Stimulated activated CD8-positive, alpha-beta memory T cell treated with anti-CD3 and anti-CD28 coated beads, Interleukin-7, amount 100 ng/mL, for 48 hours (primary cell): ENCODE results near the gene MAP2K3.
"Not testable (repeated sequence)": the region's sequence is repeated elsewhere in the genome, so short reads cannot be mapped to it uniquely, and the experiment has no call there.

Experiments used
- DNase-seq, 2 donors: peaks; one replicate each; pipeline ENCODE4 v3.0.0-alpha.2; 2020; ENCODE audit warnings: low read depth in 1 of 2; ENCODE audit errors: extremely low read depth in 1 of 2

Gene MAP2K3

DNA sequence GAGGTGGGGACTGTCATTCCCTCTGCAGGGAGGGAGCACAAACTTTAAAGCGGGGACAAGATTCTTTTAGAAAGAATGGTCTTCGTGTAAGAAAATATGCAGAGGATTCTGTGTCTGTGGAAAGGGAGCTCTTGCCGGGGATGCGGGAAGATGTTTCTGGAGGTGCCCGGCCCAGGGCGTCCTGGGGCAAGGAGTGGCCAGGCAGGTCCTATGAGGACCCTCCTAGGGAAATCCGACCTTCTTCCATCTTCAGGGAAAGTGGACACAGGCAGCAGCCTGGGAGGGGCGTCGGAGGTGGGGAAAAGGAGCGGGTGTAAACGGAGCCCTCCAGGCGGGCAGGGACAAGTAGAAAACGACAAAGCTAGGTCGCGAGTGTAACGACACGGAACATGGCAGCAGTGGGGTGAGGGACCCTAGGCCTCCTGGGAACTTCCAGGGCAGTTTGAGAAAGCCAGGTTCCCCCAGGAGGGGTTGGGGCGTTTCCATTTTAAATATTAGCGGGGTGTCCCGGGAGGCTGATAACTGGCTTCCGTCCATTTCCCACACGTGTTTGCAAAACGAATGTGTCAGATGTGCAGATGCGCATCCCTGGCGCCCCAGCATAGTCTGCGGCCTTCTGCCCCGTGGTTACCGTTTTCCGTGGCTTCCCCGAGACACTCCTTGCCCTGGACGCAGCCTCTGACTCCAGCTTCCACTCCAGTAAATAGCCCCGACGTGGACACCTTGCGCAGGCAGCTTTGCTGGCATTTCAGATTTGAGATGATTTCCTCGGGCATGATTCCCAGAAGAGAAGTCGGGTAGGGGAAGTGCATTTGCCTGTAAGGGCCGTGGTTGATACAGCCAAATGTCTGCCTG lies 39.0 kb downstream of the MAP2K3 start:
- DNase-seq = not testable (repeated sequence)

DNA sequence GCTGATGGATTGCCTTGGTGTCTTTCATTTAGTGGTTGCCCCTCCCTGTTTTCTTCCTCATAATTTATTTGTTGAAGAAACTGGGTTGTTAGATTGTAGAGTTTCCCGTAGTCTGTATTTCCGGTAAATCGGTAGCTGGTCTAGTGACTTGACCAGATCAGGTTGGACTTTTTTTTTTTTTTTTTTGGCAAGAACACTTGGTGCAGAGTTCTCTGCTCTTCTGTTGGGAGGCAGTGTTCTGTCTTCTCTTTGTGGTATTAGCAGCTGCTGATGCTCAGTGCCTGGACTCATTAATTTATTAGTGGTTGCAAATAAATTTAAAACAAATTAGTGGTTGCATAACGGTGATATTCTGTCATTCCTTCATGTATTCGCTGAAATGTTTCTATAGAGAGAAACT lies 40.2 kb downstream of the MAP2K3 start:
- DNase-seq = not testable (repeated sequence)

DNA sequence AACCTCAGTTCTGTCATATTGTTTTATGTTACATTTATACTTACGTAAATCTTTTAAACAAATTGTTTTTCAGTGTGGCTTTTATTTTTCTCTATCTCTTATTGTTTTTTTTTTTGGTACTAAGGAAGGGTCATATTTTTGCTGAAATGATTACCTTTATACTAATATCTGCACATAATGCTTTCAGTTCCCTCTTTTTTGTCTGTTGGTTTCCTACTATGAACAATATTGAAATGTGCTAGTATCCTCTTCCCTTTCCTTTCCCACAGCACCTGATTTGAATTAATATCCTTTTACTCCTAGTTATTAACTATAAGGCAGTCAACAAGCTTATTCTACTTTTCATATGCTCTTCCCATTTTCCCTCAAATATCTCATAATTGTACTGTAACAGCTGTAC lies 43.4 kb downstream of the MAP2K3 start:
- not testable (repeated sequence) for DNase-seq

DNA sequence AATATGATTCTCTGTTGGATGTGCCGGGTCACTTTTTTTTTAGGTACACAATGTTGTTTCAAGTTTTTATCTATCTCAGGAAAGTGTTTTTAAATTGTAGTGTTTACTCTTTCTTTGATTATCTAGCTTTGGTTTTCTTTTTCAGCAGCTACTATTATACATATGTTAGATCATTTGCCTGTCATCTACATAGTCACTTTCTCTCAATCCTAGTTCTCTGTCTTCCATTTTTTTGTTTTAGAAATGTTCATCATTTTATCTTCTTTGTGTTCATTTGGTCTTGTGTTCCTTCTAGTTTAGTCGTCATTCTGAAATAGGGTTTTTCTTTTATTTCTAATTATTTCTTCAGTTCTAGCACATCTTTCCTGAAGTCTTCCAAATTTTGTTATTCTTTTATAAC lies 44.3 kb downstream of the MAP2K3 start:
- DNase-seq = not testable (repeated sequence)

DNA sequence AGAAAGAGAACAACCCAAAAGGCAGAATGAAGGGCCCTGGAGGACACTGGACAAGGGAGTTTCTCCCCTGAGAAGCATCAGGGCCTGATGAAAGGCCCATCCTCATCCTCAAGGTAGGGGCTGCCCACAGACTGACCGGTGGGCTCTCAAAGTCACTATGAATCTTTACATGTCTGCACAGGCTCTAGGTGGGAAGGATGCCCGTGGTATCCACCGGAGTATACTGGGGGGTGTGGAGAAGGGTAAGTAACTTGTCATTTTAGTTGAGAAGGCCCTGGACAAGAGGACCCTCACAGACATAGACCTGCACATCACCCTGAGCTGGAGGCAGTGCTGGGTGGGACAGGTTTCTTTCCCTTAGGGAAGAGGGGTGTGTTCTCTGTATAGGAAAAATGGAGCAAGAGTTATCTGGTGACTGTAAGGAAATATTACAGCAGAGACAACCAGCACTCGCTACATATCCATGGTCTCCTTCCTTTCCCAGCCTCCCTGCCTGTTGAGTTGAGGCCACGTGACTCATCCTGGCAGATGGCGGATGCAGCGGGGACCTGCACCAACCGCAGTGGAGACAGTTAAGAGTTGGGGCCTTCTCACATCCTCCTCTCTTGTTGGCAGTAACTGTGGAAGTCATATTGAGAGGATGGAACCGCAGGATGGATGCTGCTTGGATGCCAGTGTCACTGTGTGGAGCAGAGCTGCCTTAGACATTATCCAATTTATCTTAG lies 46.1 kb downstream of the MAP2K3 start:
- DNase-seq = no peak

DNA sequence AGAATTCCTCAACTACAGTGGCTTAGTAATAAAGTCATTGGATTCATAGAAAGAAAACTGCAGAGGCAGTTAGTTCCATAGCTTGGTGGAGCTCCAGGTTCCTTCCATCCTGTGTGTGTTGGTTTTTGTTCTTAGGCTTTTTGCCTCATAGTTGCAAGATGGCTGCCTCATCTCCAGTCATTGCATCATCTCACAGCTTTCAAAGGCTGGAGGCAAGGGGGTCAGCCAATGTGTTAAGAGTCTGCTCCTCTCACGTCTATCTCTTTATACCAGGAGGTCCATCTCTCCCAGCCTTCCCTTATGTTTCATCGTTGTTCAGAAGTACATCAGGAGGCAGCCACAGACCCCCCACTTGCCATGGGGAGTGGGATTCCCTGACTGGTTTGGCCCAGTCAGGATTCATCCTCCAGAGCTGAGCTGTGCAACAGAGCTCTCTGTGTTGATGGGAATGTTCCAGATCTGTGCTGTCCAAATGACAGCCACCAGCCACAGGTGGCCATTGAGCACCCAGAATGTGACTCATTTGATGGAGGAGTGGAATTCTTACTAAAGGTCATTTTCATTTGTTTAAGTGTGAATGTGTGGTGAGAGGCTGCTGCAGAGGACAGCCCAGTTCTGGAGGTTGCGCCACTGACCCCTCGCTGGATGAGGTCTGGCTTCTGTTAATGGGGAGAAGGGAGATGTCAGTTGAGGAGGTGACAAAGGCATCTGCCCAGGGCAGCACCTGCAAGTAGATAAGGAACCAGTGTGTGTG lies 52.2 kb downstream of the MAP2K3 start:
- DNase-seq = not testable (repeated sequence)

DNA sequence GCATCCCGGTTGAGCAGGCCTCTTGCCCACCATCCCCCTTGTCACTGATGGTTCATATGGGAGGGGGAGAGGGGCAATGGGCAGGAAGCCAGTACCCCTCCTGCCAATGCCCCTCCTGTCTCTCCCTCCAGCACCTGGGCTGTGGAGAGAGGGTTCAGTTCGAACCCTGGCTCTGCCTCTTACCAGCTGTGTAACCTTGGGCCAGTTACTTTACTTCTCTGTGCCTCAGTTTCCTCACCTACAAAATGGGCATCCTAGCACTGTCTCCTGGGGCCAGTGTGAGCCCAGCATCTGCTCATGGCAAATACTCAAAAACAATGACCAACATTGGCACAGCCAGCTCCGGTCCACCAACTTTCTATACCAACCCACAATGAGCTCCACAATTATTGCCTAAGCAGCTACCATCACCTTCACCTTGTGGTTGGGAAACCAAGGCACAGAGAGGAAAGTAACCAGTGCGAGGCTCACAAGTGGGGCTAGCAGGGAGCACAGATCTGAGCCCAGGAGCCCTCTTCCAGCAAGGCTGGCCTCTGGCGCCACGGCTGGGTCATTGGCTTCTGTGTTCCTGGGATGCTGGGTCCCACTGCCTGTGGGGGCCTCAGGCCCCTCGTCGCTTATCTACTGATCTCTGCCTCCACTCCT lies 53.6 kb downstream of the MAP2K3 start:
- not testable (repeated sequence) for DNase-seq

DNA sequence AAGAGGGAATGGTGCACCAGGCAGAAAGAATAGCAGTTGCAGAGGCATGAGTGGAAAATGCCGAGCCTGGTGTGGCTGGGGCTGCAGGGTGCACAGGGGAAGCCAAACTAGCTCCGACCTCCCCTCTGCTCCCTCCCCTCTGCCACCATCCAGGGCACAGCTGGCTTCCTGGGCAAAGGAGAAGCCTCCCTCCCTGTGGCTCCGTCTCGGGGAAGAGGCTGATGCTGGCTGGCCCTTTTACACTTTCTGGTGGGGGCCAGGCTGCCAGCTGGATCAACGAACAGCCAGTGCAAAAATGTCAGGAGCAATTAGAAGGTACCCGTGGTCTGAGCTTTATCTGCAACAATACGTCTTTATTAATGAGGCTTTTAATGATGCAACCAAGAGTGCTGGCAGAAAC lies 54.5 kb downstream of the MAP2K3 start:
- DNase-seq = no peak

DNA sequence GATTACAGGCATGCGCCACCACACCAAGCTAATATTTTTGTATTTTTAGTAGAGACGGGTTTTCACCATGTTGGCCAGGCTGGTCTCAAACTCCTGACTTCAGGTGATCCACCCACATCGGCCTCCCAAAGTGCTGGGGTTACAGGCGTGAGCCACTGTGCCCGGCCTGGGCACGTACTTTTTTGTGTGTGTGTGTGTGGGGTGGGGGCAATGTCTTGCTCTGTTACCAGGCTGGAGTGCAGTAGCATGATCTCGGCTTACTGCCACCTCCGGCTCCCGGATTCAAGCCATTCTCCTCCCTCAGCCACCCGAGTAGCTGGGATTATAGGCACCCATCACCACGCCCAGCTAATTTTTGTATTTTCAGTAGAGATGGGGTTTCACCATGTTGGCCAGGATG lies 55.1 kb downstream of the MAP2K3 start:
- DNase-seq = not testable (repeated sequence)

DNA sequence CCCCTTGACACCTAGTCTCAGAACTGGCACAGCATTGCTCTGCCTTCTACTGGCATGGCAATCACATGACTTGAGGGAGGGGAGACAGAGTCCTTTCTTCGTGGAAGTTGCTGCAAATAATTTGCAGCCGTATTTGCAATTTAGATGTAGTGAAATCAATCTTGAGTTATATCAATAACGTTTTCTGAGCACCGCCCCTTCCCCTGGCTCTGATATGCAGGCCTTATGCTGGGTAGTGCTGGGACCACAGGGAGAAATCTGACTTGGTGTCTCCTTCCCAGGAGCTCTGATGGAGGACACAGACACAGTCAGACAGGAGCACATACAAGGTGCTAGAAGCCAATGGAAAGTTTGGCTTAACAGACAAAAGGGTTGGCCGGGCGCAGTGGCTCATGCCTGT lies 55.9 kb downstream of the MAP2K3 start:
- DNase-seq = not testable (repeated sequence)

DNA sequence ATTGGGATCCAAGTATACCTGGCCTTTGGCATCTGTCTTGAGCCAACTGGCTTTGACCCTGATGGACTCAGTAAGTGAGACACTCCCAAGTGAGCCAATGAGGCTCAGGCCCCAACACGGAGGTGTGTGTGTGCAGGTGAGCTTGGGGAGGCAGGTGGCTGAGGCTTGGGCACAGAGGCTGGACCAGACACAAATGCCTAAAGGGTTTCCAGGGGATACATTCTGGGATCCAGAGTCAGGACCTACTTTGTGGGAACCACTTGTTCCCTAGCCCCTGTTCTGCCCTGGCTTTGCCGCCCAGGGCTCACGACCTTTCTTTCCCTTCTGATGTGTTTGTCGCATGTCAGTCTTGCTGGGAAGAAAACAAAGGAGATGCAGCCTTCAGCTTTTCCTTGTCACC lies 56.8 kb downstream of the MAP2K3 start:
- not testable (repeated sequence) for DNase-seq

DNA sequence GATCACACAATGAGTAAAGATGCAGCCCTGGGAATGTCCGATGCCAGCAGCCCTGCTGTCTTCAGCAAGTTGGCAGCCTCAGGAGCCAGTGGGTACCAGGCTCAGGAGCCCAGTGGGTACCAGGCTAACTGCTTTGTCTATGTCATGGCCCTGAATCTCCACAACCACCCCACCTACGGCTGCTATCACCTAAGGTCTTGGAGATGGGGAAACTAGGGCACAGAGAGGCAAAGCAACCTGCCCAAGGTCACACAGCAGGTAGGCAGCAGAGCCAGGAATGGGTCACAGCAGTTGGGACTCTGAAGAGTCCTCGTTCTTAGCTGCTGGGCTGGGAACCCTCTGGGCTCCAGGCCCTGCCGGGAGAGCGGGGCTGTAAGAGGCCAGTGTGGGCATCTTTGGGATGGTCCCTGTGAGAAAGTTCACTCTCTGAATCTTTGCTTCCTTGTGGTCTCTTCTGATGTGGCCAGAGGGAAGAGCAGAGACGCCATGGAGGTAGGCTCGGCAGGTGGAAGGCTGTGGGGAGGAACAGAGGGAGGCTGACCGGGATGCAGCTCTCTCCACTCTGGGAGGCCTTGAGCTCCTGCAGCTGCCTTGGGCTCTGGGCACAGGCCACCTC lies 57.5 kb downstream of the MAP2K3 start:
- DNase-seq = not testable (repeated sequence)

DNA sequence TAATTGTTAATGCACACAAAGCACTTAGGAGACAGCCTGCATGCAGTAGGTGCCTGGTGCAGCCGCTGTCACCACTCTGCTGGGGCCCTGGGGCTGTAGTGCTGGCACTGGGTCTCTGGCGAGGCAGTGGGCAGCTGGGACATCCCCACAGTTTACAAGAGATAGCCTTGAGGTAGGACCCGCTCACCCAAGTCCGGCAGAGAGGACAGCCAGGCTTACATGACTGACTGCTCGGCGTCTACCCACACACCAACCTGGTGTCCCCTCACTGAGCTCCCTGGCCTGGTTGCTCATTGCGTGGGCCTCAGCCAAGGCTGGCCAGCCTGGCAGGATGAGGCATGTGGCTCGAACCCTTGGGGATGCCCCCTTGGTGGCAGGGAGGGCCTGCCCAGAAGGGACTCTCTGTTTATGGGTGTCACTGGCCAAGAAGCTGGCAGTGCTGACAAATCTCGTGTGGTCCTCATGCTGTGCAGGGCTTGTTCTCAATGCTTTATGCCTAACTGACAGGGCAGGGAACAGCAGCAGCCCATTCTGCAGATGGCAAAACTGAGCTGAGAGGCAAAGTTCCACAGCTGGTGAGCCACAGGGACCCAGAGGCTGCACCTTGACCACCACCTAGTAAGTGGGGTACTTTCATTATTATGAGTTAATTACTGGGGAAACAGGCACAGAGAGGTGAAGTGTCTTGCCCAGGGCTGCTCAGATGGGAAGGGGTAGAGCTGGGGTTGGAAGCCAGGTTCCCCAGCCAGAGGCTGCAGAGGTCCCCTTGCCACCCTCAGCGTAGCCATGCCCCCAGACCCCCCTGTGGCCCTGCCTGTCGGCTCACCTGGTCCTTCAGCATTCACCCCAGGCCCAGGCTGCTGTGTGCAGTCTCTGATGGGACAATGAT lies 58.8 kb downstream of the MAP2K3 start:
- DNase-seq = not testable (repeated sequence)

DNA sequence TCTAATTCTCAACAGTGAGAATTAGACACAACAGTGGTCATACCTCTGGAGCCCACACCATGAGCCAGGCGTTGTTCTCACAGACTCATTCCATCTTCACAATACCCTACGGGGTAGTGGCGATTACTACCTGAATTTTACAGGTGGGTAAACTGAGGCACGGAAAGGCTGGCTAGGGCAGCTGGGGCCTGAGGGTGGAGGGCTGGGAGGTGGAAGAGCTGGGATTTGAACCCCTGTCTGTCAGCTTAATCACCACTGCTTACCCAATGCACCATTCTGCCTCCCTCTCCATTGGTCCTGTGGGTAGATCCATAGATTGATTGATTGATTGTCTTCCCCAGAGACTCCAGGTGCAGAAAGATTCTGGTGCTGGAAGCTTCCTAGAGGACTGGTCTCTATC lies 60.3 kb downstream of the MAP2K3 start:
- not testable (repeated sequence) for DNase-seq

DNA sequence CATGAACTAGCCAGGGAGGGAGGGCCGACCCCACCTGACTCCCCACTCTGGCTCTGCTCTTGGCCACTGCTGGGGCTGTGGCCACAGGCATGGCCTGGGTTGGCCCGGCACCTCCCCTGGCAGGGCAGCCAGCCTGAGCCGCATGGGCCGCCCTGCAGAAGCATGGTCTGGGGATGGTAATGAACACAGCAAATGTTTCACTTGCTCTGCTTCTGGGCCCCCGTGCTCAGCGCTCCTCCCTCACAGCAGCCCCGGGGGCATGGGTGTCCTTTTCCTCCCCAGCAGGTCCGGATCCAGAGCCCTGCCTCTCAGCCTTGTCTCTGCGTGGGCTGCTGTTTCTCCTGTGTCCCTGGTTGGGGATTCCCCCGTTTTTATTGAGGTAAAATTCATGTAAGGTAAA lies 60.7 kb downstream of the MAP2K3 start:
- DNase-seq = no peak

DNA sequence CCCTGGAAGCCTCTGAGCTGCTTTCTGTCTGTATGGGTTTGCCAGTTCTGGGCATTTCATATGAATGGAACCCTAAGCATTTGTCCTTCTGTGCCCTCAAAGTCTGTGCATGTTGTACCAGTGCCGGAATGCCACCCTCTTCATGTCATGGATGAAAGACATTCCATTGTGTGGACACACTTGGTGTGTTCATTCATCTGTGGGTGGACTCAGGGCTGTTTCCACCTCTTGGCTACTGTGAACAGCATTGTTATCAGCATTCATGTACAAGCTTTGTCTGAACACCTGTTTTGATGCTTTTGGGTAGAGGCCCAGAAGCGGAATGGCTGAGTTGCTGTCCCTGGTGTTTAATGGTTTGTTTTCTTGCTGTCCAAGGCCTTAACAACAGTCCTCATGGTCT lies 61.6 kb downstream of the MAP2K3 start:
- not testable (repeated sequence) for DNase-seq

DNA sequence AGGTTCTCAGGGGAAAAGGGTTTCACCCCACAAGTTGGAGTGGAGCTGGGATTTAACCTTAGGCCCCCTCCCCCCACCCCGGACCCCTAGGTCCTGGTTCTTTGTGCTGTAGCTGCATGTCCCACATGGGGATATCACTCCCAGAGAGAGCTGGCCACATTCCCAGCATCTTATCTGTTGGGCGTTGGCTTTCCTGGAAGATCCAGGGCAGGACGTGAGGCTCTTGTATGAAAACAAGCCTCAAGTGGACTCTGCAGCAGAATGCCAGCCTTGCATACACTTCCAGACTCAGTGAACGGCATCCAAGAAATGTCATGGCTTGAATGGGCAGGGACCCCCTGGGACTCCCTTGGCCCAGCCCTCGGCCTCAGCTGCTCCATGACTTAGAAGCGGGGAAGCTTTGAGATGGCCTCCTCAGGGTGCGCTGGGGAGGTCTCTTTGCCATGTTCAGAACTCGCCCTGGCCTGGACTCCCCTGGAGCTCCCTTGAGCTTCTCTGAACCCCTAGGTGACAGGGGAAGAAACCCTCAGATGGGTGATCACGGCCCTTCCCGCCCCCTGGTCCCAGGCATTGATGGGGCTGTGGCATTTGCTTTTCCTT lies 62.2 kb downstream of the MAP2K3 start:
- DNase-seq = not testable (repeated sequence)

DNA sequence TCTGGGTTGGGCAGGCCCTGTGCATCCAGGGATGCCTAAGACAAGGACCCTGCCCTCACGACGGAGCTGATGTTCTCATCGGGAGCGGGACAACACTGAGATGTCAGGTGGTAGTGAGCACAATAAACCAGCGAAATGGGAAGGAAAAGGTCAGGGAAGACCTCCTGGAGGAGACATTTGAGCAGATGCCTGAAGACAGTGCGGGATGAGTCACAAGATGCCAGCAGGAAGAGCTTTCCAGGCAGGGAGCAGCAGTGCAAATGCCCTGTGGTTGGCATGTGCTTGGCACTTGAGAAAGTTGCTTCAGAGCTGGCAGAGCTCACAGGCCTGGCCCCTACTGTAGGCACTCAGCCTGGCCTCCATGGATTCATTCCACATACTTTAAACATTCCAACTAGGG lies 63.1 kb downstream of the MAP2K3 start:
- not testable (repeated sequence) for DNase-seq
